H1 (cell line): Measurements from ENCODE around the gene LTO1. TPM values are rescaled to one million over a fixed set of nuclear protein-coding genes. Genes with fewer than 3 reads are reported as not detected.

Source experiments
- CTCF ChIA-PET: fragments of 300-600 bp; sonication (Branson Sonifier 250); formaldehyde crosslinking; loops from one replicate; lab custom pipeline; 2021; ENCODE audit not compliant: partially characterized antibody; lab: Charles Lee
- POLR2A ChIA-PET: fragments of 300-600 bp; sonication (Branson Sonifier 250); formaldehyde crosslinking; loops from one replicate; lab custom pipeline; 2021; ENCODE audit warnings: inconsistent platforms; ENCODE audit not compliant: partially characterized antibody; lab: Charles Lee
- DNase-seq, 2 experiments: peaks; one replicate each; pipeline versions ENCODE4 v3.0.0 to v3.0.0-alpha.2; 2010 to 2022; ENCODE audit warnings: low spot score in 2 of 2, low read depth in 1 of 2, mixed read lengths in 1 of 2
- FAIRE-seq: peaks from 2 replicates; lab custom pipeline; 2011; peaks lifted over from hg19 to GRCh38; lab: Jason Lieb, UNC
- H2AFZ ChIP-seq: 2 replicates; pipeline ENCODE4 v1.8.1; 2012; ENCODE audit warnings: low read length, inconsistent platforms
- H2AK5ac ChIP-seq: 2 replicates; pipeline ENCODE4 v1.6.1; 2013; ENCODE audit warnings: low read depth, low read length
- H2BK120ac ChIP-seq: replicated peaks from 2 replicates; pipeline ENCODE3; 2013; ENCODE audit warnings: low read depth, low read length, inconsistent platforms
- H2BK12ac ChIP-seq: 2 replicates; pipeline ENCODE4 v1.6.1; 2013; ENCODE audit warnings: low read depth, low read length
- H2BK15ac ChIP-seq: 2 replicates; pipeline ENCODE4 v1.6.1; 2013; ENCODE audit warnings: low read length
- H2BK20ac ChIP-seq: 2 replicates; pipeline ENCODE4 v1.6.1; 2013; ENCODE audit warnings: low read length
- H2BK5ac ChIP-seq: 2 replicates; pipeline ENCODE4 v1.6.1; 2013; ENCODE audit warnings: low read depth, low read length
- H3K14ac ChIP-seq: 2 replicates; pipeline ENCODE4 v1.6.1; 2013; ENCODE audit warnings: inconsistent platforms; ENCODE audit not compliant: insufficient read length
- H3K18ac ChIP-seq: 2 replicates; pipeline ENCODE4 v1.6.1; 2013; ENCODE audit warnings: low read length; ENCODE audit errors: extremely low read depth
- H3K23ac ChIP-seq: 2 replicates; pipeline ENCODE4 v1.6.1; 2013; ENCODE audit warnings: inconsistent platforms; ENCODE audit not compliant: insufficient read length
- H3K23me2 ChIP-seq: 2 replicates; pipeline ENCODE4 v1.6.1; 2013; ENCODE audit warnings: low read depth, low read length
- H3K27ac ChIP-seq: 2 replicates; pipeline ENCODE4 v1.6.1; 2011; ENCODE audit warnings: low read depth, low read length, inconsistent platforms
- H3K27me3 ChIP-seq, 4 experiments: replicated peaks in 1 of 4; 1 replicate in 1 of 4; 2 replicates in 3 of 4; pipeline versions ENCODE4 v1.6.1 to v1.8.1; 2011 to 2013; ENCODE audit warnings: low read length in 3 of 4, mild to moderate bottlenecking in 3 of 4, inconsistent platforms in 2 of 4, mixed read lengths in 2 of 4, moderate library complexity in 1 of 4; ENCODE audit not compliant: control insufficient read depth in 3 of 4, insufficient read depth in 3 of 4; ENCODE audit errors: extremely low read depth in 1 of 4
- H3K36me3 ChIP-seq, 4 experiments: 2 replicates each; pipeline versions ENCODE4 v1.6.1 to v1.8.1; 2011 to 2013; ENCODE audit warnings: mild to moderate bottlenecking in 4 of 4, low read length in 3 of 4, moderate library complexity in 2 of 4, control low read depth in 1 of 4, inconsistent platforms in 1 of 4; ENCODE audit not compliant: insufficient read depth in 4 of 4, control insufficient read depth in 2 of 4
- H3K4ac ChIP-seq: replicated peaks from 2 replicates; pipeline ENCODE3; 2013; ENCODE audit warnings: low read length, low read depth, mixed read lengths, inconsistent platforms; ENCODE audit not compliant: insufficient read length
- H3K4me1 ChIP-seq, 4 experiments: replicated peaks in 1 of 4; 1 replicate in 1 of 4; 2 replicates in 3 of 4; pipeline versions ENCODE4 v1.6.1 to v1.8.1; 2011 to 2013; ENCODE audit warnings: low read length in 3 of 4, inconsistent platforms in 2 of 4, mixed read lengths in 1 of 4; ENCODE audit not compliant: insufficient read depth in 4 of 4, control insufficient read depth in 3 of 4
- H3K4me2 ChIP-seq, 2 experiments: 2 replicates each; pipeline versions ENCODE4 v1.6.1 to v1.8.1; 2011 to 2013; ENCODE audit warnings: low read depth in 2 of 2, low read length in 2 of 2, control low read depth in 1 of 2, inconsistent platforms in 1 of 2, mild to moderate bottlenecking in 1 of 2; ENCODE audit not compliant: insufficient read depth in 1 of 2
- H3K4me3 ChIP-seq, 4 experiments: fragments of 200-600, 300-600 bp in 1 of 4; sonication (generic), shearing (Covaris generic), sonication (Bioruptor Twin) in 1 of 4; 2 replicates each; pipeline versions ENCODE4 v1.5.1 to v1.8.1; 2011 to 2016; ENCODE audit warnings: low read length in 4 of 4, low read depth in 3 of 4, control low read depth in 2 of 4, inconsistent platforms in 2 of 4, mild to moderate bottlenecking in 2 of 4, mixed read lengths in 1 of 4, moderate library complexity in 1 of 4; ENCODE audit not compliant: insufficient read depth in 2 of 4; ENCODE audit errors: extremely low read depth in 1 of 4
- H3K56ac ChIP-seq: replicated peaks from 2 replicates; pipeline ENCODE3; 2013; ENCODE audit warnings: low read depth, mild to moderate bottlenecking, mixed read lengths, low read length, inconsistent platforms; ENCODE audit not compliant: insufficient read length
- H3K79me1 ChIP-seq: 2 replicates; pipeline ENCODE4 v1.6.1; 2013; ENCODE audit warnings: low read depth, low read length, control low read depth
- H3K79me2 ChIP-seq, 2 experiments: 2 replicates each; pipeline versions ENCODE4 v1.6.1 to v1.8.1; 2012 to 2013; ENCODE audit warnings: low read length in 2 of 2, mild to moderate bottlenecking in 2 of 2, inconsistent platforms in 1 of 2; ENCODE audit not compliant: insufficient read depth in 2 of 2, control insufficient read depth in 1 of 2
- H3K9ac ChIP-seq, 4 experiments: replicated peaks in 1 of 4; 1 replicate in 1 of 4; 2 replicates in 3 of 4; pipeline versions ENCODE4 v1.6.1 to v1.8.1; 2011 to 2013; ENCODE audit warnings: low read depth in 3 of 4, low read length in 3 of 4, control low read depth in 2 of 4, mild to moderate bottlenecking in 2 of 4, moderate library complexity in 2 of 4, inconsistent platforms in 1 of 4; ENCODE audit errors: extremely low read depth in 1 of 4
- H3K9me3 ChIP-seq, 2 experiments: 2 replicates each; pipeline versions ENCODE4 v1.6.1 to v1.8.1; 2012 to 2013; ENCODE audit warnings: mild to moderate bottlenecking in 2 of 2, moderate library complexity in 2 of 2, control low read depth in 1 of 2, inconsistent platforms in 1 of 2, low read depth in 1 of 2, low read length in 1 of 2, mixed read lengths in 1 of 2; ENCODE audit not compliant: insufficient read depth in 2 of 2
- H4K20me1 ChIP-seq, 2 experiments: replicated peaks in 1 of 2; 2 replicates each; pipeline versions ENCODE3 to v1.8.1; 2011 to 2013; ENCODE audit warnings: inconsistent platforms in 2 of 2, low read length in 2 of 2, mild to moderate bottlenecking in 1 of 2; ENCODE audit not compliant: insufficient read depth in 2 of 2, control insufficient read depth in 1 of 2
- H4K5ac ChIP-seq: 2 replicates; pipeline ENCODE4 v1.6.1; 2013; ENCODE audit warnings: low read length, low read depth, mixed read lengths, inconsistent platforms; ENCODE audit not compliant: insufficient read length
- H4K8ac ChIP-seq: 2 replicates; pipeline ENCODE4 v1.8.0; 2013; ENCODE audit warnings: mild to moderate bottlenecking, moderate library complexity, low read length, inconsistent platforms; ENCODE audit not compliant: insufficient read depth; ENCODE audit errors: extremely low read depth
- H4K91ac ChIP-seq: replicated peaks from 2 replicates; pipeline ENCODE3; 2013; ENCODE audit warnings: low read length, mixed read lengths, inconsistent platforms; ENCODE audit not compliant: insufficient read length
- CBX8 ChIP-seq: fragments of 300-800, 300-1000 bp; sonication (generic); IDR thresholded peaks from 2 replicates; pipeline ENCODE4 v1.7.1; 2016; ENCODE audit warnings: low read depth, low read length, borderline replicate concordance
- HDAC6 ChIP-seq: IDR thresholded peaks from one replicate; pipeline ENCODE4 v1.7.1; 2012; ENCODE audit warnings: low read depth, mild to moderate bottlenecking, inconsistent platforms, low read length, moderate library complexity
- NRF1 ChIP-seq: IDR thresholded peaks from 2 replicates; pipeline ENCODE4 v1.6.1; 2011; ENCODE audit warnings: mild to moderate bottlenecking, low read depth, low read length, improper control_type of control experiment
- PHF8 ChIP-seq: fragments of 200-600 bp; sonication (generic); conservative IDR thresholded peaks from 2 replicates; pipeline ENCODE4 v1.7.1; 2012; ENCODE audit warnings: low read depth, mild to moderate bottlenecking, inconsistent platforms, low read length, moderate library complexity
- POLR2A ChIP-seq, 2 experiments: IDR thresholded peaks; 1 replicate in 1 of 2; 2 replicates in 1 of 2; pipeline ENCODE4 v1.6.1; 2011; ENCODE audit warnings: low read depth in 2 of 2, low read length in 2 of 2, mild to moderate bottlenecking in 2 of 2; ENCODE audit errors: control extremely low read depth in 1 of 2
- SP1 ChIP-seq: IDR thresholded peaks from 2 replicates; pipeline ENCODE4 v1.6.1; 2011; ENCODE audit warnings: low read depth, low read length
- TCF12 ChIP-seq: IDR thresholded peaks from 2 replicates; pipeline ENCODE4 v1.6.1; 2011; ENCODE audit warnings: low read depth, mild to moderate bottlenecking, low read length
- YY1 ChIP-seq: IDR thresholded peaks from 2 replicates; pipeline ENCODE4 v1.6.1; 2011; ENCODE audit warnings: low read depth, mild to moderate bottlenecking, low read length
- WGBS, 2 experiments: shearing (Covaris generic) in 1 of 2; methylation state at CpG; one replicate each; pipeline versions ENCODE4 v1.1.6 to v1.1.7; 2013 to 2015; ENCODE audit warnings: low lambda C conversion rate in 2 of 2, mixed read lengths in 2 of 2, inconsistent platforms in 1 of 2, low coverage in 1 of 2, missing lambda C conversion rate in 1 of 2; ENCODE audit not compliant: insufficient replicate concordance in 2 of 2, insufficient coverage in 1 of 2, insufficient read length in 1 of 2; ENCODE audit errors: extremely low coverage in 1 of 2, missing lambda C conversion rate in 1 of 2; 5-methylcytosine and 5-hydroxymethylcytosine counted together
- polyA plus RNA-seq, 7 experiments: library from polyadenylated mRNA; depleted of rRNA in 3 of 7; stranded (reverse) in 5 of 7; unstranded in 2 of 7; fragments of >200 nt in 5 of 7; fragments of 200-250 nt in 2 of 7; gene quantifications; 1 replicate in 5 of 7; 2 replicates in 1 of 7; 4 replicates in 1 of 7; pipeline versions ENCODE4 v1.2.1 to v1.2.3, GENCODE V29; 2011 to 2013; ENCODE audit warnings: missing spikeins in 2 of 7, mixed read lengths in 2 of 7
- total RNA-seq: library from RNA; stranded (reverse); fragmentation: NEBNext Ultra II Directional; extraction: Animal tissue kit (Norgen Biotek cat#: 25700); gene quantifications from 2 replicates; pipeline ENCODE4 v1.2.1, GENCODE V29; 2021
- TF ChIP-seq, protein P1 (sequence below): IDR thresholded peaks from 2 replicates; pipeline ENCODE4 v1.6.1; 2012; ENCODE audit warnings: inconsistent platforms

The LTO1 gene
- total and polyA plus RNA-seq, 2 of the 8 experiments (the other 6 are each of a cell fraction or from before 2014, with no cell fraction given), result 15.4 to 21.3 TPM

GRCh38 chr11:69707176-69707575 is 32.0 kb upstream of the LTO1 start:
- POLR2A ChIA-PET, result interaction anchor here (1.0 kb wide), 1 partner anchor 32 kb away, joined by 3 read pairs; no protein-coding TSS in a partner anchor
- no peak for DNase-seq
- Histone ChIP-seq H3K36me3 (no peaks in the 10 kb centered on the region), H3K79me1 (no peaks in the 10 kb centered on the region), H4K5ac (no peak overlapping the region), H2AFZ (no peak overlapping the region), H3K56ac (no peak overlapping the region), H3K9me3 (no peaks in the 10 kb centered on the region), H3K4me1 (peaks cover 4 to 28% (median 15%) of the 10 kb centered on the region in 4 experiments), H2BK15ac (no peak overlapping the region), H2BK120ac (no peak overlapping the region), H3K23me2 (peaks cover 4% of the 10 kb centered on the region; the same call in 1 of the 2 replicates), H2BK5ac (no peak overlapping the region), H3K27me3 (peaks cover 0 to 26% (median 17%) of the 10 kb centered on the region in 4 experiments; a peak in 5 of 7 replicates), H3K14ac (no peak overlapping the region), H3K4me3 (no peak overlapping the region), H3K4me2 (no peak overlapping the region), H3K23ac (no peak overlapping the region), H2BK20ac (no peak overlapping the region), H2AK5ac (no peak overlapping the region), H2BK12ac (no peak overlapping the region), H4K20me1 (no peaks in the 10 kb centered on the region), H3K4ac (no peak overlapping the region), H3K18ac (no peak overlapping the region), H4K8ac (no peak overlapping the region), H3K79me2 (no peaks in the 10 kb centered on the region), H4K91ac (no peak overlapping the region), H3K27ac (no peak overlapping the region), H3K9ac (no peak overlapping the region)
- CTCF ChIA-PET, result interaction anchor here (0.5 to 3.0 kb wide), 8 partner anchors 9 to 243 kb away, joined by 3 to 11 read pairs (median 4); no protein-coding TSS in a partner anchor
- no peak for FAIRE-seq
- WGBS, 2 experiments, result 54% methylated on average over 7 of the region's 7 CpGs; no CpG with 5 or more reads in 1 of the 2 experiments
- TF ChIP-seq HDAC6 (no peak), TCF12 (no peak), YY1 (no peak), CBX8 (no peak), POLR2A (IDR thresholded peaks at IDR 0.05; ENCODE audit: control extremely low read depth in 1 of 2, low read depth in 2 of 2, low read length in 2 of 2) (no peak), NRF1 (no peak), SP1 (no peak), PHF8 (no peak)
- TF ChIP-seq, protein P1, sequence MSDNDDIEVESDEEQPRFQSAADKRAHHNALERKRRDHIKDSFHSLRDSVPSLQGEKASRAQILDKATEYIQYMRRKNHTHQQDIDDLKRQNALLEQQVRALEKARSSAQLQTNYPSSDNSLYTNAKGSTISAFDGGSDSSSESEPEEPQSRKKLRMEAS, result no peak
